Left lung (tissue), 10 donors: ENCODE results near the gene RASSF3. TPM values are rescaled to one million over a fixed set of nuclear protein-coding genes. Genes with fewer than 3 reads are reported as not detected.

Source experiments
- ATAC-seq: fragments of 200-7000 bp; cut with Tn5 transposase; one replicate; pipeline ENCODE4 v1.9.1; 2020; ENCODE audit warnings: moderate library complexity
- DNase-seq, 4 donors: peaks; one replicate each; pipeline ENCODE4 v3.0.0-alpha.2; 2013 to 2020
- H3K27ac ChIP-seq, 2 donors: fragments of 200-600 bp; sonication (generic) in 1 of 2; one replicate each; pipeline versions ENCODE4 v1.5.0 to v1.8.0; 2020 to 2021
- H3K27me3 ChIP-seq, 2 donors: fragments of 200-600 bp; sonication (generic) in 1 of 2; one replicate each; pipeline versions ENCODE4 v1.5.0 to v1.8.0; 2020 to 2021
- H3K36me3 ChIP-seq, 2 donors: fragments of 200-600 bp; sonication (generic) in 1 of 2; one replicate each; pipeline versions ENCODE4 v1.5.0 to v1.8.0; 2020 to 2021
- H3K4me1 ChIP-seq, 2 donors: fragments of 200-600 bp; one replicate each; pipeline ENCODE4 v1.8.0; 2021
- H3K4me3 ChIP-seq, 2 donors: fragments of 200-600 bp; sonication (generic) in 1 of 2; one replicate each; pipeline versions ENCODE4 v1.5.0 to v1.8.0; 2020 to 2021; ENCODE audit warnings: mild to moderate bottlenecking in 1 of 2
- H3K9me3 ChIP-seq, 2 donors: fragments of 200-600 bp; sonication (generic) in 1 of 2; one replicate each; pipeline versions ENCODE4 v1.5.0 to v1.8.0; 2020 to 2021
- CTCF ChIP-seq, 2 donors: fragments of 200-600 bp; sonication (generic) in 1 of 2; IDR thresholded peaks; one replicate each; pipeline versions ENCODE4 v1.5.0 to v1.8.0; 2021; ENCODE audit warnings: antibody characterized with exemption in 2 of 2
- intact Hi-C, 2 donors: fragments of 100-400 bp; cut with DNase I; formaldehyde crosslinking; loops; one replicate each; pipeline versions ENCODE4 v1.11.2 to v1.14.2; 2022
- polyA plus RNA-seq, 6 donors: library from polyadenylated mRNA; unstranded; fragments of 120-200 nt; gene quantifications; one replicate each; pipeline ENCODE4 v1.2.1, GENCODE V29; 2013; ENCODE audit not compliant: insufficient read length in 6 of 6
- total RNA-seq, 2 donors: library from RNA; stranded (reverse); fragmentation: NEBNext Ultra II Directional; extraction: Animal tissue kit (Norgen Biotek cat#: 25700); gene quantifications; one replicate each; pipeline ENCODE4 v1.2.1, GENCODE V29; 2021
- donor health status: DM: no; HTN: yes; CAD: no.
- donor health status: DM: no; HTN: no; CAD: no.

RASSF3 gene
- total and polyA plus RNA-seq, 8 donors: 30.3 to 90.2 (median 35.6) TPM

DNA sequence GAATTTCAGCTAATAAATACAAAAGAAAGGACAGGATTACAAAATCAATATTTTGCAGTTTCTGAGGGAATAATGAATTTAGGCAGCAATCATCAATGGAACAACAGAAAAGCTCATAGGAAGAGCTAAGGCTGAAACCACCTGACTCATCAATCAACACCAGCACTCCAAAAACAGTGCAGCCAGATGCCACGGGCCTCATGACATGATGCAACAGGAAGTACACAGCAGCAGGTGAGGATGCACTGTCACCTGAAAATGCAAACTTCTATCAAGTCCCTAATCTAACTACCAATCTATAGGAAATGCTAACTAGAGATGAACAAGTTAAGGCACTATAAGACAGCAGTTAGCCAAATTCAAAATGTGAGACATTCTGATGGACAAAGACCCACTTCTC lies 127.2 kb downstream of the RASSF3 start:
- TF ChIP-seq CTCF (IDR thresholded peaks at IDR 0.05): no peak
- Histone ChIP-seq H3K9me3 (no peaks in the 10 kb centered on the region), H3K36me3 (peaks cover 0 to 95% of the 10 kb centered on the region in 2 donors), H3K27ac (no peak overlapping the region), H3K4me1 (peaks cover 0 to 27% of the 10 kb centered on the region in 2 donors), H3K4me3 (no peak overlapping the region), H3K27me3 (no peaks in the 10 kb centered on the region)
- intact Hi-C loops: no loop called here
- ATAC-seq: no peak
- DNase-seq: no peak

- peaks cover 0 to 99% of the 10 kb centered on the region in 2 donors for H3K36me3 ChIP-seq
- no peak overlapping the region for H3K4me3 ChIP-seq
Observed at GRCh38 chr12:64739778-64740177, 129.5 kb downstream of the RASSF3 start.

GRCh38 chr12:64740646-64741045 lies 130.4 kb downstream of the RASSF3 start:
- Histone ChIP-seq H3K36me3 (peaks cover 0 to 99% of the 10 kb centered on the region in 2 donors), H3K27ac (peak overlapping the region in 1 of 2 donors; percentile 64)

More at GRCh38 chr12:64739778-64740177, 129.5 kb downstream of the RASSF3 start:
- Histone ChIP-seq H3K4me1 (peaks cover 0 to 43% of the 10 kb centered on the region in 2 donors), H3K9me3 (no peaks in the 10 kb centered on the region), H3K27ac (peak overlapping the region in 1 of 2 donors; percentile 64), H3K27me3 (no peaks in the 10 kb centered on the region)
- ATAC-seq (no peak), DNase-seq (no peak)
- TF ChIP-seq CTCF (IDR thresholded peaks at IDR 0.05): no peak
- intact Hi-C loops: no loop called here

GRCh38 chr12:64742416-64742815 lies 132.1 kb downstream of the RASSF3 start:
- Histone ChIP-seq H3K36me3 (peaks cover 0 to 87% of the 10 kb centered on the region in 2 donors), H3K4me3 (no peak overlapping the region), H3K27ac (no peak overlapping the region), H3K4me1 (peaks cover 6 to 68% of the 10 kb centered on the region in 2 donors), H3K27me3 (no peaks in the 10 kb centered on the region), H3K9me3 (no peaks in the 10 kb centered on the region)
- DNase-seq (no peak), ATAC-seq (no peak)
- intact Hi-C loops: no loop called here
- no peak for TF ChIP-seq CTCF (IDR thresholded peaks at IDR 0.05)

More at GRCh38 chr12:64740646-64741045, 130.4 kb downstream of the RASSF3 start:
- intact Hi-C loops: no loop called here
- ATAC-seq (no peak), DNase-seq (no peak)
- Histone ChIP-seq H3K27me3 (no peaks in the 10 kb centered on the region), H3K9me3 (no peaks in the 10 kb centered on the region), H3K4me3 (no peak overlapping the region), H3K4me1 (peaks cover 6 to 52% of the 10 kb centered on the region in 2 donors)
- no peak for TF ChIP-seq CTCF (IDR thresholded peaks at IDR 0.05)

GRCh38 chr12:64743206-64743605 lies 132.9 kb downstream of the RASSF3 start:
- intact Hi-C loops: no loop called here
- no peak for DNase-seq
- Histone ChIP-seq H3K4me3 (no peak overlapping the region), H3K36me3 (peaks cover 0 to 86% of the 10 kb centered on the region in 2 donors), H3K9me3 (no peaks in the 10 kb centered on the region), H3K27ac (peak overlapping the region in 1 of 2 donors; percentile 5), H3K27me3 (no peaks in the 10 kb centered on the region), H3K4me1 (peaks cover 6 to 72% of the 10 kb centered on the region in 2 donors)
- no peak for TF ChIP-seq CTCF (IDR thresholded peaks at IDR 0.05)
- ATAC-seq: no peak
